SK-N-SH (cell line): Measurements from ENCODE around the gene CNIH2. TPM values are rescaled to one million over a fixed set of nuclear protein-coding genes. Genes with fewer than 3 reads are reported as not detected.

Experiments
- CTCF ChIA-PET: fragments of 300-600, 350-600 bp; formaldehyde crosslinking; extraction: SDS; loops from one replicate; lab custom pipeline; 2021; lab: Yijun Ruan, JAX
- POLR2A ChIA-PET: fragments of 350-600 bp; sonication (Branson Sonifier 250); formaldehyde crosslinking; extraction: SDS; loops from one replicate; lab custom pipeline; 2020; ENCODE audit warnings: antibody characterized with exemption, inconsistent platforms; lab: Yijun Ruan, JAX
- DNase-seq: peaks from one replicate; pipeline ENCODE4 v3.0.0; 2012
- H2AFZ ChIP-seq: fragments of 200-600 bp; sonication (generic); 2 replicates; pipeline ENCODE4 v1.8.1; 2016; ENCODE audit warnings: antibody characterized with exemption, mild to moderate bottlenecking, low read depth
- H3F3A ChIP-seq: fragments of 200-600 bp; sonication (generic); replicated peaks from 2 replicates; pipeline ENCODE3; 2016; ENCODE audit warnings: antibody characterized with exemption, mild to moderate bottlenecking; ENCODE audit not compliant: insufficient read depth
- H3K27ac ChIP-seq, 2 experiments: fragments of 200-500 bp in 1 of 2; fragments of 200-600 bp in 1 of 2; sonication (Bioruptor generic) in 1 of 2; sonication (generic), shearing (Covaris generic) in 1 of 2; 2 replicates each; pipeline versions ENCODE4 v1.5.1 to v1.6.1; 2014 to 2016; ENCODE audit warnings: low read depth in 2 of 2, inconsistent platforms in 1 of 2, low read length in 1 of 2, mild to moderate bottlenecking in 1 of 2, mixed read lengths in 1 of 2
- H3K27me3 ChIP-seq: fragments of 200-600 bp; sonication (generic), shearing (Covaris generic); 2 replicates; pipeline ENCODE4 v1.6.1; 2016; ENCODE audit warnings: mixed run types; ENCODE audit not compliant: insufficient read depth
- H3K36me3 ChIP-seq, 2 experiments: fragments of 200-500 bp in 1 of 2; fragments of 200-600 bp in 1 of 2; sonication (Bioruptor generic) in 1 of 2; sonication (generic) in 1 of 2; replicated peaks in 1 of 2; 2 replicates each; pipeline versions ENCODE3 to v1.5.1; 2014 to 2016; ENCODE audit warnings: low read length in 1 of 2, mild to moderate bottlenecking in 1 of 2; ENCODE audit not compliant: insufficient read depth in 2 of 2, control insufficient read depth in 1 of 2
- H3K4me1 ChIP-seq, 2 experiments: fragments of 200-500 bp in 1 of 2; fragments of 200-600 bp in 1 of 2; sonication (Bioruptor generic) in 1 of 2; sonication (generic), shearing (Covaris generic) in 1 of 2; 2 replicates each; pipeline versions ENCODE4 v1.5.1 to v1.6.1; 2014 to 2016; ENCODE audit warnings: low read depth in 1 of 2, low read length in 1 of 2, mixed run types in 1 of 2; ENCODE audit not compliant: insufficient read depth in 2 of 2, control insufficient read depth in 1 of 2
- H3K4me2 ChIP-seq: fragments of 200-600 bp; sonication (generic), shearing (Covaris generic); 2 replicates; pipeline ENCODE4 v1.6.1; 2017; ENCODE audit warnings: mixed run types
- H3K4me3 ChIP-seq, 2 experiments: fragments of 200-500 bp in 1 of 2; fragments of 200-600 bp in 1 of 2; sonication (Bioruptor generic) in 1 of 2; sonication (generic), shearing (Covaris generic) in 1 of 2; 2 replicates each; pipeline versions ENCODE4 v1.5.1 to v1.8.1; 2014 to 2016; ENCODE audit warnings: low read depth in 2 of 2, inconsistent platforms in 1 of 2, low read length in 1 of 2, mild to moderate bottlenecking in 1 of 2, mixed read lengths in 1 of 2, moderate library complexity in 1 of 2
- H3K79me2 ChIP-seq: fragments of 200-600 bp; sonication (generic); 2 replicates; pipeline ENCODE4 v1.8.1; 2017; ENCODE audit warnings: mild to moderate bottlenecking; ENCODE audit not compliant: insufficient read depth
- H3K9ac ChIP-seq: fragments of 200-600 bp; sonication (generic); 2 replicates; pipeline ENCODE4 v1.6.1; 2017; ENCODE audit warnings: mixed run types
- H3K9me2 ChIP-seq: fragments of 200-600 bp; sonication (generic); 2 replicates; pipeline ENCODE4 v1.6.1; 2017; ENCODE audit warnings: mixed run types
- H3K9me3 ChIP-seq: fragments of 200-600 bp; sonication (generic); 2 replicates; pipeline ENCODE4 v1.6.1; 2017; ENCODE audit warnings: mixed run types, mild to moderate bottlenecking, moderate library complexity
- H4K20me1 ChIP-seq: fragments of 200-600 bp; sonication (generic); 2 replicates; pipeline ENCODE4 v1.6.1; 2017; ENCODE audit warnings: mild to moderate bottlenecking, mixed run types; ENCODE audit not compliant: insufficient read depth
- ELF1 ChIP-seq: IDR thresholded peaks from 2 replicates; pipeline ENCODE4 v1.4.0; 2012
- FOSL2 ChIP-seq: IDR thresholded peaks from 2 replicates; pipeline ENCODE4 v1.4.0; 2012; ENCODE audit warnings: low read depth, mild to moderate bottlenecking, moderate library complexity, borderline replicate concordance
- FOXJ3 ChIP-seq: sonication (generic); formaldehyde crosslinking; IDR thresholded peaks from 2 replicates; pipeline ENCODE4 v1.5.1; 2020; ENCODE audit warnings: mild to moderate bottlenecking, missing genetic modification reagents
- FOXM1 ChIP-seq: IDR thresholded peaks from 2 replicates; pipeline ENCODE4 v1.4.0; 2012; ENCODE audit warnings: low read depth, mild to moderate bottlenecking
- GABPA ChIP-seq: IDR thresholded peaks from 2 replicates; pipeline ENCODE4 v1.4.0; 2012; ENCODE audit warnings: low read depth, mild to moderate bottlenecking
- GATA2 ChIP-seq: sonication (generic); formaldehyde crosslinking; IDR thresholded peaks from 2 replicates; pipeline ENCODE4 v1.5.0; 2020; ENCODE audit warnings: mild to moderate bottlenecking, missing genetic modification reagents
- NRF1 ChIP-seq: IDR thresholded peaks from 2 replicates; pipeline ENCODE4 v1.6.1; 2012; ENCODE audit warnings: low read depth, mild to moderate bottlenecking, low read length
- POLR2AphosphoS5 ChIP-seq: IDR thresholded peaks from 2 replicates; pipeline ENCODE4 v1.6.1; 2012; ENCODE audit warnings: low read depth, low read length
- RAD21 ChIP-seq: IDR thresholded peaks from 2 replicates; pipeline ENCODE4 v1.6.1; 2012; ENCODE audit warnings: mild to moderate bottlenecking, low read length
- RCOR1 ChIP-seq: fragments of 150-350 bp; IDR thresholded peaks from 2 replicates; pipeline ENCODE4 v1.6.1; 2017; ENCODE audit warnings: antibody characterized with exemption, low read length
- RFX5 ChIP-seq: IDR thresholded peaks from 2 replicates; pipeline ENCODE4 v1.6.1; 2012; ENCODE audit warnings: mild to moderate bottlenecking, improper control_type of control experiment, low read length
- SIN3A ChIP-seq: IDR thresholded peaks from 2 replicates; pipeline ENCODE4 v1.6.1; 2012; ENCODE audit warnings: low read depth, mild to moderate bottlenecking, low read length, moderate library complexity, borderline replicate concordance
- whole genome bisulfite sequencing: methylation state at CpG from one replicate; pipeline ENCODE4 v1.1.6; 2017; ENCODE audit warnings: low lambda C conversion rate; 5-methylcytosine and 5-hydroxymethylcytosine counted together
- polyA plus RNA-seq, 3 experiments: library from polyadenylated mRNA; depleted of rRNA; stranded (reverse); fragments of >200 nt; gene quantifications; 2 replicates each; pipeline ENCODE4 v1.2.3, GENCODE V29; 2012
- TF ChIP-seq, protein P1 (sequence below): fragments of 150-350 bp; IDR thresholded peaks from 2 replicates; pipeline ENCODE4 v1.6.1; 2017; ENCODE audit warnings: antibody characterized with exemption, low read length, low read depth, borderline replicate concordance
- TF ChIP-seq, protein P2 (sequence below): IDR thresholded peaks from 2 replicates; pipeline ENCODE4 v1.4.0; 2012; ENCODE audit warnings: low read depth
- TF ChIP-seq, protein P3 (sequence below): IDR thresholded peaks from 2 replicates; pipeline ENCODE4; 2012
- TF ChIP-seq, protein P4 (sequence below): IDR thresholded peaks from 2 replicates; pipeline ENCODE4 v1.4.0; 2012; ENCODE audit warnings: low read depth, borderline replicate concordance
- TF ChIP-seq, protein P5 (sequence below): IDR thresholded peaks from 2 replicates; pipeline ENCODE4 v1.4.0; 2012; ENCODE audit warnings: low read depth, borderline replicate concordance

The CNIH2 gene
- polyA plus RNA-seq, 1 of the 3 experiments (the other 2 are of a cell fraction), result 11.8 TPM

DNA sequence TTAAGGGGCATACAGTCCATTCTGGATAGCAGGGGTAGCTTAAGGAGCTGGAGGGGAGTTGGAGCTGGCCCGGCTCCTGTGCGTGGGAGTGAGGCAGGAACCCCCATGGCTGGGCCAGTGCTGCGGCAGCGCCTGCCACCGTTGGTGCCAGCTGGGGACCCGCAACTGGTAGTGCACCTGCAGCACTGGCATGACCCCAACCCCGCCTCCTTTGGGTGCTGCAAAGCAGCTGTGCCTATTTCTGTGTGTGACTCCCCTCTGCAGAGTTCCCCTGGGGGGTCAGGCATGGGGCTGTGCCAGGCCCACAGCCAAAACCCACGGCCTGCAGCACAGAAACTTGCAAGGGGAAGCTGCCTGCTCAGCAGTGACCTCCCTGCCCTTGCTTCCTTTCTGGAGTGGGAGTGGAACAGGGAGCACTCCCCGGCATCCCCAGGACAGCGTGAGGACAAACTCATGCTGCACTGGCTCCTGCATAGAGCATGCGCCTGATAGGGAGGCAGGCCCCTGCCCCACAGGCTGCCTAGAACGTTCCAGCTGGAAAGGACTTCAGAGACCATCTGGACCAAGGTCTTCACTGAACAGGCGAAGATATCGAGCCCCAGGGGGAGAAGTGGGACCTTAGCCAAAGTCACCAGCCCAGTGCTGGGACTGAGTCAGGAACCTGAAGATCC is 35.7 kb upstream of the CNIH2 start:
- Histone ChIP-seq H3K27me3 (no peaks in the 10 kb centered on the region), H3F3A (no peaks in the 10 kb centered on the region), H4K20me1 (no peaks in the 10 kb centered on the region), H3K4me2 (no peak overlapping the region), H3K9ac (no peak overlapping the region), H3K9me2 (no peaks in the 10 kb centered on the region), H3K9me3 (no peaks in the 10 kb centered on the region), H3K4me3 (no peak overlapping the region), H3K36me3 (peaks cover 23 to 86% of the 10 kb centered on the region in 2 experiments), H3K4me1 (no peaks in the 10 kb centered on the region), H3K79me2 (no peaks in the 10 kb centered on the region), H3K27ac (no peak overlapping the region), H2AFZ (no peak overlapping the region)
- CTCF ChIA-PET, result interaction anchor here (3.4 kb wide), 1 partner anchor 19 kb away, joined by 26 read pairs; no protein-coding TSS in a partner anchor
- DNase-seq, result no peak
- WGBS, result 98% methylated on average over 7 of the region's 14 CpGs
- TF ChIP-seq, protein P1, sequence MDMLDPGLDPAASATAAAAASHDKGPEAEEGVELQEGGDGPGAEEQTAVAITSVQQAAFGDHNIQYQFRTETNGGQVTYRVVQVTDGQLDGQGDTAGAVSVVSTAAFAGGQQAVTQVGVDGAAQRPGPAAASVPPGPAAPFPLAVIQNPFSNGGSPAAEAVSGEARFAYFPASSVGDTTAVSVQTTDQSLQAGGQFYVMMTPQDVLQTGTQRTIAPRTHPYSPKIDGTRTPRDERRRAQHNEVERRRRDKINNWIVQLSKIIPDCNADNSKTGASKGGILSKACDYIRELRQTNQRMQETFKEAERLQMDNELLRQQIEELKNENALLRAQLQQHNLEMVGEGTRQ, result no peak
- TF ChIP-seq, protein P2, sequence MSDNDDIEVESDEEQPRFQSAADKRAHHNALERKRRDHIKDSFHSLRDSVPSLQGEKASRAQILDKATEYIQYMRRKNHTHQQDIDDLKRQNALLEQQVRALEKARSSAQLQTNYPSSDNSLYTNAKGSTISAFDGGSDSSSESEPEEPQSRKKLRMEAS, result no peak
- TF ChIP-seq RAD21 (no peak), FOXJ3 (CRISPR knock-in tag) (no peak), POLR2AphosphoS5 (no peak), FOXM1 (no peak), SIN3A (no peak), RCOR1 (no peak), FOSL2 (no peak), GABPA (no peak), RFX5 (no peak), GATA2 (no peak), NRF1 (no peak), ELF1 (no peak)
- TF ChIP-seq, protein P3, sequence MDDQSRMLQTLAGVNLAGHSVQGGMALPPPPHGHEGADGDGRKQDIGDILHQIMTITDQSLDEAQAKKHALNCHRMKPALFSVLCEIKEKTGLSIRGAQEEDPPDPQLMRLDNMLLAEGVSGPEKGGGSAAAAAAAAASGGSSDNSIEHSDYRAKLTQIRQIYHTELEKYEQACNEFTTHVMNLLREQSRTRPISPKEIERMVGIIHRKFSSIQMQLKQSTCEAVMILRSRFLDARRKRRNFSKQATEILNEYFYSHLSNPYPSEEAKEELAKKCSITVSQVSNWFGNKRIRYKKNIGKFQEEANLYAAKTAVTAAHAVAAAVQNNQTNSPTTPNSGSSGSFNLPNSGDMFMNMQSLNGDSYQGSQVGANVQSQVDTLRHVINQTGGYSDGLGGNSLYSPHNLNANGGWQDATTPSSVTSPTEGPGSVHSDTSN, result no peak
- TF ChIP-seq, protein P4, sequence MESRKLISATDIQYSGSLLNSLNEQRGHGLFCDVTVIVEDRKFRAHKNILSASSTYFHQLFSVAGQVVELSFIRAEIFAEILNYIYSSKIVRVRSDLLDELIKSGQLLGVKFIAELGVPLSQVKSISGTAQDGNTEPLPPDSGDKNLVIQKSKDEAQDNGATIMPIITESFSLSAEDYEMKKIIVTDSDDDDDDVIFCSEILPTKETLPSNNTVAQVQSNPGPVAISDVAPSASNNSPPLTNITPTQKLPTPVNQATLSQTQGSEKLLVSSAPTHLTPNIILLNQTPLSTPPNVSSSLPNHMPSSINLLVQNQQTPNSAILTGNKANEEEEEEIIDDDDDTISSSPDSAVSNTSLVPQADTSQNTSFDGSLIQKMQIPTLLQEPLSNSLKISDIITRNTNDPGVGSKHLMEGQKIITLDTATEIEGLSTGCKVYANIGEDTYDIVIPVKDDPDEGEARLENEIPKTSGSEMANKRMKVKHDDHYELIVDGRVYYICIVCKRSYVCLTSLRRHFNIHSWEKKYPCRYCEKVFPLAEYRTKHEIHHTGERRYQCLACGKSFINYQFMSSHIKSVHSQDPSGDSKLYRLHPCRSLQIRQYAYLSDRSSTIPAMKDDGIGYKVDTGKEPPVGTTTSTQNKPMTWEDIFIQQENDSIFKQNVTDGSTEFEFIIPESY, result no peak
- TF ChIP-seq, protein P5, sequence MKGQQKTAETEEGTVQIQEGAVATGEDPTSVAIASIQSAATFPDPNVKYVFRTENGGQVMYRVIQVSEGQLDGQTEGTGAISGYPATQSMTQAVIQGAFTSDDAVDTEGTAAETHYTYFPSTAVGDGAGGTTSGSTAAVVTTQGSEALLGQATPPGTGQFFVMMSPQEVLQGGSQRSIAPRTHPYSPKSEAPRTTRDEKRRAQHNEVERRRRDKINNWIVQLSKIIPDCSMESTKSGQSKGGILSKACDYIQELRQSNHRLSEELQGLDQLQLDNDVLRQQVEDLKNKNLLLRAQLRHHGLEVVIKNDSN, result no peak
- POLR2A ChIA-PET, result no interaction called here
